ENCODE data around the gene CRIP2.

Gene CRIP2

GRCh38 chr14:105475269-105476096, 862 bp downstream of the CRIP2 start:
- no peak for DNase-seq (ENCODE audit: low spot score)
- TF ChIP-seq CTCF (IDR thresholded peaks at IDR 0.05; ENCODE audit: extremely low read depth, missing control alignments) = no peak

DNA sequence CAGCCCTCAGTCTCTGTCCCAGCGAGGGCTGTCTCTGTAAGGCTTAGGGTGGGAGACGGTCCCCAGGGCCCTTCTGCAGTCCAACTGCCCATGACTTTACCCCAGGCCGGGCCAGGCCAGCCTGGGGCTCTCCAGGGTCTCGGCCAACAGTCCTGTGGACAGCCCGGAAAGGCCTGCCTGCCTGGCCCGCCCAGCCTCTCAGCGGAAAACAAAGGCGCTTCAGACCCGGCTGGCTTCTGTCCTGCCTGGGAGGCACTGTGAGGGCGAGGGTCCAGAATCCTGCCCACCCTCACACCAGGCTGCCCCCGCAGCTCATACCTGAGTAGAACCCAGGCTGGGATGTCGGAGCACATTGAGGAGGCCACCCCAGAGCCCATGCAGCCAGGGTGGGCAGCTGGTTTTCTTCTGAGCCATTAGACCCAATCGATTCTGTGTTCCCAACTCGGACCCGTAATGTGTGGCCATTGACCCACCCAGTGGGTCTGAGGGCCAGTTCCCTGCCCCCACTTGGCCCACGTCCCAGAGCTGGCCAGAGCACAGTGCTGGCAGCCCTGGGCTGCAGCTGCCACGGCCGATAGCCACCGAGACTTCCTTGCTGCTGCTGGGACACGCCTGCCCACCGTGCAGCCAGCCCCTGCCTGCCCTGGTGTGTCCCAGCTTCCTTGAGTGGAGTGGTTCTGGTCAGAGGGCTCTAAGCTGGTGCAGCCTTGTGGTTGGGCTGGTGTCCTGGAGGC, 1.6 kb downstream of the CRIP2 start:
- DNase-seq (ENCODE audit: low spot score) = no peak
- no peak for TF ChIP-seq CTCF (IDR thresholded peaks at IDR 0.05; ENCODE audit: extremely low read depth, missing control alignments)

- TF ChIP-seq CTCF (IDR thresholded peaks at IDR 0.05; ENCODE audit: extremely low read depth, missing control alignments) = no peak
- DNase-seq (ENCODE audit: low spot score) = no peak
Measured at GRCh38 chr14:105476831-105477659, 2.4 kb downstream of the CRIP2 start.

GRCh38 chr14:105477660-105478397, 3.2 kb downstream of the CRIP2 start:
- DNase-seq (ENCODE audit: low spot score) = no peak
- TF ChIP-seq CTCF (IDR thresholded peaks at IDR 0.05; ENCODE audit: extremely low read depth, missing control alignments) = no peak

DNA sequence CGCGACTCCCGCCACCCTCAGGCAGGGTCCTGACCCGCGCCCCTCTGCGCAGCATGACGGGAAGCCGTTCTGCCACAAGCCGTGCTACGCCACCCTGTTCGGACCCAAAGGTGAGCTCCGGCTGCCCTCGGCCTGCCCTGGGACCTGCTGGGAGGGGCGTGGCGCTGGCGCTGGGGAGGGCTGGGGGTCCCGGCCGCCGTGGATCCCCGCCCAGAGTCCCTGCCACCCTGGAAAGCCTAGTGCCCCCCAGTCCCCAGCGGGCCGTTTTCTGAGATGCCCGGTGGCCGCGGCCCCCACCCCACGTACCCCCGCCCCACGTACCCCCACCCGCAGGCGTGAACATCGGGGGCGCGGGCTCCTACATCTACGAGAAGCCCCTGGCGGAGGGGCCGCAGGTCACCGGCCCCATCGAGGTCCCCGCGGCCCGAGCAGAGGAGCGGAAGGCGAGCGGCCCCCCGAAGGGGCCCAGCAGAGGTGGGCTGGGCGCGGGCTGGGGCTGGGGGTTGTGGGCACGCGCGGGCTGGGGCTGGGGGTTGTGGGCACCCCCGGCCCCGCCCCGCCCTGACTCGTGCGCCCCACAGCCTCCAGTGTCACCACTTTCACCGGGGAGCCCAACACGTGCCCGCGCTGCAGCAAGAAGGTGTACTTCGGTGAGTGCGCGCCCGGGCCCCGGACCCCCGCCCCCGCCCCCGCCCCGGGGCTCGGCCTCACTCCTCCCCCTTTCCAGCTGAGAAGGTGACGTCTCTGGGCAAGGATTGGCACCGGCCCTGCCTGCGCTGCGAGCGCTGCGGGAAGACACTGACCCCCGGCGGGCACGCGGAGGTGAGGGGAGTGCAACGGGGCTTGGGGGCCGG, 4.0 kb downstream of the CRIP2 start:
- no peak for TF ChIP-seq CTCF (IDR thresholded peaks at IDR 0.05; ENCODE audit: extremely low read depth, missing control alignments)
- DNase-seq (ENCODE audit: low spot score) = no peak

- TF ChIP-seq CTCF (IDR thresholded peaks at IDR 0.05; ENCODE audit: extremely low read depth, missing control alignments) = no peak
- DNase-seq (ENCODE audit: low spot score) = no peak
Measured at GRCh38 chr14:105479431-105480158, 5.0 kb downstream of the CRIP2 start.

Measured in GM20000 (cell line).